ENCODE measurements around the gene PANX1.

GRCh38 chr11:94088906-94089305 lies 39.7 kb upstream of the PANX1 start:
- no peak for TF ChIP-seq CTCF (conservative IDR thresholded peaks at IDR 0.05; ENCODE audit: low read length)
- TF ChIP-seq EZH2phosphoT487 (IDR thresholded peaks at IDR 0.05; ENCODE audit: borderline replicate concordance, low read depth, low read length) = no peak
